ENCODE measurements around the gene TOM1L1. TPM values are rescaled to one million over a fixed set of nuclear protein-coding genes. Genes with fewer than 3 reads are reported as not detected.
"Not testable (repeated sequence)": the region's sequence is repeated elsewhere in the genome, so short reads cannot be mapped to it uniquely, and the experiment has no call there.

The TOM1L1 gene
- total RNA-seq, 1 donor from 2014 or later = 17.7 TPM

GRCh38 chr17:54864070-54864469 lies 36.6 kb upstream of the TOM1L1 start:
- no peak for DNase-seq (ENCODE audit: extremely low spot score in 2 of 2)
- intact Hi-C loops (cut with DNase I) = no loop called here
- H3K36me3 ChIP-seq = no peaks in the 10 kb centered on the region
- H3K27ac ChIP-seq = no peak overlapping the region
- no peak overlapping the region for H3K4me3 ChIP-seq
- TF ChIP-seq POLR2AphosphoS5 (IDR thresholded peaks at IDR 0.05; ENCODE audit: insufficient read depth in 1 of 2, low read depth in 1 of 2) = no peak
- no peak for TF ChIP-seq CTCF (IDR thresholded peaks at IDR 0.05)
- TF ChIP-seq POLR2A (IDR thresholded peaks at IDR 0.05) = no peak
- H3K27me3 ChIP-seq = no peaks in the 10 kb centered on the region
- no peaks in the 10 kb centered on the region for H3K4me1 ChIP-seq
- no peaks in the 10 kb centered on the region for H3K9me3 ChIP-seq

- Histone ChIP-seq H3K4me1 (no peaks in the 10 kb centered on the region), H3K9me3 (no peaks in the 10 kb centered on the region), H3K27ac (no peak overlapping the region), H3K4me3 (no peak overlapping the region), H3K36me3 (no peaks in the 10 kb centered on the region), H3K27me3 (no peaks in the 10 kb centered on the region)
- intact Hi-C loops (cut with DNase I) = no loop called here
- DNase-seq (ENCODE audit: extremely low spot score in 2 of 2) = no peak
- TF ChIP-seq POLR2A (IDR thresholded peaks at IDR 0.05) (no peak), CTCF (IDR thresholded peaks at IDR 0.05) (no peak), POLR2AphosphoS5 (IDR thresholded peaks at IDR 0.05; ENCODE audit: insufficient read depth in 1 of 2, low read depth in 1 of 2) (no peak)
Measured at GRCh38 chr17:54864636-54865356, 35.9 kb upstream of the TOM1L1 start.

GRCh38 chr17:54867634-54868033 lies 33.0 kb upstream of the TOM1L1 start:
- no peaks in the 10 kb centered on the region for H3K9me3 ChIP-seq
- no peaks in the 10 kb centered on the region for H3K27me3 ChIP-seq
- no peak overlapping the region for H3K27ac ChIP-seq
- H3K4me1 ChIP-seq = no peaks in the 10 kb centered on the region
- no peak overlapping the region for H3K4me3 ChIP-seq
- intact Hi-C loops (cut with DNase I) = no loop called here
- no peak for DNase-seq (ENCODE audit: extremely low spot score in 2 of 2)
- no peak for TF ChIP-seq CTCF (IDR thresholded peaks at IDR 0.05)
- no peaks in the 10 kb centered on the region for H3K36me3 ChIP-seq

GRCh38 chr17:54870671-54871175 lies 29.9 kb upstream of the TOM1L1 start:
- H3K36me3 ChIP-seq = no peaks in the 10 kb centered on the region
- H3K27ac ChIP-seq = no peak overlapping the region
- intact Hi-C loops (cut with DNase I) = no loop called here
- H3K4me3 ChIP-seq = no peak overlapping the region
- H3K27me3 ChIP-seq = no peaks in the 10 kb centered on the region
- DNase-seq (ENCODE audit: extremely low spot score in 2 of 2) = no peak
- no peak for TF ChIP-seq POLR2A (IDR thresholded peaks at IDR 0.05)
- TF ChIP-seq POLR2AphosphoS5 (IDR thresholded peaks at IDR 0.05; ENCODE audit: insufficient read depth in 1 of 2, low read depth in 1 of 2) = no peak
- no peak for TF ChIP-seq CTCF (IDR thresholded peaks at IDR 0.05)
- no peaks in the 10 kb centered on the region for H3K9me3 ChIP-seq
- H3K4me1 ChIP-seq = no peaks in the 10 kb centered on the region

- H3K9me3 ChIP-seq; H3K27ac ChIP-seq; DNase-seq (ENCODE audit: extremely low spot score in 2 of 2); H3K4me1 ChIP-seq; H3K27me3 ChIP-seq; H3K36me3 ChIP-seq; intact Hi-C loops (cut with DNase I); H3K4me3 ChIP-seq: not testable (repeated sequence)
Measured at GRCh38 chr17:54875906-54876305, 24.7 kb upstream of the TOM1L1 start.

Measured in vagina (tissue), 2 donors.